Stimulated activated naive CD8-positive, alpha-beta T cell treated with anti-CD3 and anti-CD28 coated beads, Interleukin-15, Interleukin-2, amounts not matched to agents 100 ng/mL and 50 ng/mL, for 24 hours (primary cell): ENCODE results near the gene PLCB3.

Experiments used
- H3K27ac Mint-ChIP-seq: one replicate; pipeline ENCODE4 v1.8.0; 2021; ENCODE audit warnings: mild to moderate bottlenecking, mixed read lengths
- H3K27me3 Mint-ChIP-seq: one replicate; pipeline ENCODE4 v1.8.0; 2021; ENCODE audit warnings: mixed read lengths
- H3K36me3 Mint-ChIP-seq: one replicate; pipeline ENCODE4 v1.8.0; 2021; ENCODE audit warnings: low read depth, mixed read lengths
- H3K4me1 Mint-ChIP-seq: one replicate; pipeline ENCODE4 v1.8.0; 2021; ENCODE audit warnings: low read depth, mixed read lengths
- H3K4me3 Mint-ChIP-seq: one replicate; pipeline ENCODE4 v1.8.0; 2021; ENCODE audit warnings: mild to moderate bottlenecking, mixed read lengths
- H3K9me3 Mint-ChIP-seq: one replicate; pipeline ENCODE4 v1.8.0; 2021; ENCODE audit warnings: mixed read lengths

PLCB3 gene

DNA sequence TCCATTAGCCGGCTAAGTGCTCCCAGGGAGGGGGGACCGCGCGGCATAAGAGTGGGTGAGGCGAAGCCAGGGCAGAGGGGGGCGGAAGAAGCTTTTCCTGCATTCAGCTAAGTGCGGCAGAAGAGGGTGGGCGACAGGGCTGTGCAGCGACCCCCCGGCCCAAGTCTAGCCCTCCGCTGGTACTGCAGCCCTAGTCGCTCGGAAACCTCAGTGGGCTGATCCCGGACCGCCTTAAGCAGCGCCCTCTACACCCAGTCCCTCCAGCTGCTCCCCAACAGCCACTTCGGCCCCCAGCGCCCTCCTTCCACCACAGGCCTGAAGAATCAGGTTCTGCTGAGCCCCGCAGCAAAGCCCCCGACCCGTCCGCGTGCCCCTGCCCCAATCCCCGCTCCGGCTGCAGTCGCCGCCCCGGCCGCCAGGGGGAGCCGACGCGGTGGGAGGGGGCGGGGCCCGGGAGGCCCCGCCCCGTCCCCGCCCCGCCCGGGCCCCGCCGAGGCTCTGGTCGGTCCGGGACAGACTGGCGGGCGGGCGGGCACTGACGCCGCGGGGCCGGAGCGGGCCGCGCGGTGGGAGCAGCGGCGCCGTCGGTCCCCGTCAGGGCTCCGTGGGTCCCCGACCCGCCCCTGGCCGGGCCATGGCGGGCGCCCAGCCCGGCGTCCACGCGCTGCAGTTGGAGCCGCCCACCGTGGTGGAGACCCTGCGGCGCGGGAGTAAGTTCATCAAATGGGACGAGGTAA lies at the start of gene PLCB3:
Gene PLCB3, plus strand, starts transcription at position 515 of the 737 bp plus-strand sequence. Its CDS starts 120 bp downstream, at position 635.
- Mint-ChIP-seq H3K27ac (peak within 1 kb of the TSS; percentile 52), H3K36me3 (no peaks in the 10 kb centered on the region), H3K9me3 (no peaks in the 10 kb centered on the region), H3K27me3 (no peaks in the 10 kb centered on the region), H3K4me3 (peak within 1 kb of the TSS; percentile 85), H3K4me1 (peaks cover 17% of the 10 kb centered on the region)

DNA sequence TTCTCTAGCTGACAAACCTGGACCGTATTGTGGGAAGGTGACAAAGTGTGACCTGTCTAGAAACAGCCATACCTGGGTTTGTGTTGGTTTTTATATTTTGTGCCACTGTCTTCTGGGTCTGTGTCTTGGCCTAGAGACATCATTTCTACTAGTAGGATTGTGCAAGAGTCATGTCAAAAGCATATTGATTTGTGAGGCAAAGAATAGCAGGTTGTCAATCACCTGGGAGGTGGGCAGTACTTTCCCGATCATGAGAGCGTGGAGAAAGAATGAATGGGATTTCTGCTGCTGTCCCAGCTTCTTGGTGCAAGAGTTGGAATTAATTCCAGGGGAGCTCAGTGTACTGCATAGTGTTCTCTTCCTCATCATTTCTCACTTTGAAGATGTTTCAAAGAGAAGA lies 49.8 kb upstream of the PLCB3 start:
- H3K9me3 Mint-ChIP-seq: no peaks in the 10 kb centered on the region
- H3K36me3 Mint-ChIP-seq: peaks cover 82% of the 10 kb centered on the region
- no peak overlapping the region for H3K27ac Mint-ChIP-seq
- H3K4me1 Mint-ChIP-seq: peaks cover 40% of the 10 kb centered on the region
- H3K27me3 Mint-ChIP-seq: no peaks in the 10 kb centered on the region
- H3K4me3 Mint-ChIP-seq: no peak overlapping the region

DNA sequence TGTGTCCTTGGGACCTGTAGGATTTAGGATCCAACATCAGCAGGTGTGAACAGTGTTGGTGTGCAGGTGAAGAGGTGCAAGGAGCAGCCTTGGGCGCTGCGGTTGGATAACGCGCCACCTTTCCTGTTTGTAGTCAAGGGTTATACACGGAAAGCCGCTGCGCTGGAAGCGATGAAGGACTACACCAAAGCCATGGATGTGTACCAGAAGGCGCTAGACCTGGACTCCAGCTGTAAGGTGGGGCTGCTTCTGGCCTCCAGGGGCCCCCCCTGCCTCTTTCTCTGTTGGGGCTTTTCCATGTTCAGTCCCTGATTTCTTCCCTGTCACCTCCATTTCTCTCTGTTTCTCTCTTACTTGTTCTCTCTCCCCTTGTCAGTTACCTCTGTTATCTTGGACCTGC lies 48.3 kb upstream of the PLCB3 start:
- H3K36me3 Mint-ChIP-seq: peaks cover 82% of the 10 kb centered on the region
- no peak overlapping the region for H3K4me3 Mint-ChIP-seq
- no peak overlapping the region for H3K27ac Mint-ChIP-seq
- H3K27me3 Mint-ChIP-seq: no peaks in the 10 kb centered on the region
- no peaks in the 10 kb centered on the region for H3K9me3 Mint-ChIP-seq
- H3K4me1 Mint-ChIP-seq: peaks cover 36% of the 10 kb centered on the region

DNA sequence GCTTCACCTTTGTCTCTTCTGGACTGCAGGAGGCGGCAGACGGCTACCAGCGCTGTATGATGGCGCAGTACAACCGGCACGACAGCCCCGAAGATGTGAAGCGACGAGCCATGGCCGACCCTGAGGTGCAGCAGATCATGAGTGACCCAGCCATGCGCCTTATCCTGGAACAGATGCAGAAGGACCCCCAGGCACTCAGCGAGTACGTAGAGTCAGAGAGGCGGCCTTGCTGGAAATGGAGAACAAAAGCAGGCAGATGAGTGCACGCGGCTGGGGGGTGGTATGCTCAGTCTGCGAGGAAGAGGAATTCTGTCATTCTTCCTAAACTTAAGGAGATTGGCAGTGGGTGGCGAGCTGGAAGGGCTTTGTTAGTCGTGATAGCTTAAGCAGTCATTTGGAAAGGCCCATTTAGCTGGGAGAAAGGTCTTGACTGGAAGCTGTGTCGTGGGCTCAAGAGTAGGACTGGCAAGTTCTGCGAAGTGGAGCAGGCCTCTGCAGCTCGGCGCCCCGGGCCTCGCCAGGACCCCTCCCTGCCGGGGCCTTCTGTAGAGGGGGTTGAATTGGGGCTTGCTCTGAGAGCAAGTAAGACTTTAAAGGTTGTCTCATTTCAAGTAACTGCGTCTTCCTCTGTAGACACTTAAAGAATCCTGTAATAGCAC lies 47.8 kb upstream of the PLCB3 start:
- Mint-ChIP-seq H3K4me3 (no peak overlapping the region), H3K9me3 (no peaks in the 10 kb centered on the region), H3K27me3 (no peaks in the 10 kb centered on the region), H3K36me3 (peaks cover 82% of the 10 kb centered on the region), H3K4me1 (peaks cover 40% of the 10 kb centered on the region), H3K27ac (no peak overlapping the region)

DNA sequence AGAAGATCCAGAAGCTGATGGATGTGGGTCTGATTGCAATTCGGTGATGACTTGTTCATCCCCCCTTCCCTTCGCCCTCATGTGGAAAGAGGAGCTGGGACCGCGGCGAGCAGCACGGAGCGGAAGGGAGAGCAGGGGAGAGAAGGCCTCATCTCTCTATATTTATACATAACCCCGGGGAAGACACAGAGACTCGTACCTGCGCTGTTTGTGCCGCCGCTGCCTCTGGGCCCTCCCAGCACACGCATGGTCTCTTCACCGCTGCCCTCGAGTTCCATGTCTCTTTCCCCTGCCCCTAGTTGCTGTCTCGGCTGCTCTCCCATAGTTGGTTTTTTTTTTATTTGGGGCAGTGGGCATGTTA lies 47.3 kb upstream of the PLCB3 start:
- peaks cover 82% of the 10 kb centered on the region for H3K36me3 Mint-ChIP-seq
- H3K4me3 Mint-ChIP-seq: no peak overlapping the region
- peak overlapping the region; percentile 82 for H3K27ac Mint-ChIP-seq
- H3K4me1 Mint-ChIP-seq: peaks cover 45% of the 10 kb centered on the region
- H3K9me3 Mint-ChIP-seq: no peaks in the 10 kb centered on the region
- no peaks in the 10 kb centered on the region for H3K27me3 Mint-ChIP-seq

DNA sequence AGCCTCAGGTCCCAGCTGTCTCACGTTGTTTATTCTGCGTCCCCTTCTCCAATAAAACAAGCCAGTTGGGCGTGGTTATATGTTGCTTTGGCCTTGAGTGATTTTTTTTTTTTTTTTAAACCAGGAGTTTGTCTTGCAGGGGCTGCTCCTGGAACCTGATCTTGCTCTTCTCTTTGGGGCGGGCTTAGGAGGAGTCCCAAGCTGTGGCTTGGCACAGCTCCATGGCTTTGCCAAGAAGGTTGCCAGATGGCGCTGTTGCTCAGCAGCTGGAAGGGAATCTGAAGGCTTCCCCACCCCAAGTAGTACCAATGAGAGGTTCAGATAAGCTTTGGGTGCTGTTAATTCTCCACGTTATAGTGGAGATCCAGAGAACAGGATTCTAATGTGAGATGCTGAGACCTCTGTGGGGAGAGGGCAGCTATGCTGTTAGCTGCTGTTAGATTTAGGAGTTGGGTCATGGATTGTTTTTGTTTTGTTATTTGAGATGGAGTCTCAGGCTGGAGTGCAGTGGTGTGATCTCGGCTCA lies 46.8 kb upstream of the PLCB3 start:
- no peaks in the 10 kb centered on the region for H3K9me3 Mint-ChIP-seq
- peak overlapping the region; percentile 82 for H3K27ac Mint-ChIP-seq
- H3K4me3 Mint-ChIP-seq: peak overlapping the region; percentile 70
- H3K27me3 Mint-ChIP-seq: no peaks in the 10 kb centered on the region
- peaks cover 83% of the 10 kb centered on the region for H3K36me3 Mint-ChIP-seq
- peaks cover 50% of the 10 kb centered on the region for H3K4me1 Mint-ChIP-seq

DNA sequence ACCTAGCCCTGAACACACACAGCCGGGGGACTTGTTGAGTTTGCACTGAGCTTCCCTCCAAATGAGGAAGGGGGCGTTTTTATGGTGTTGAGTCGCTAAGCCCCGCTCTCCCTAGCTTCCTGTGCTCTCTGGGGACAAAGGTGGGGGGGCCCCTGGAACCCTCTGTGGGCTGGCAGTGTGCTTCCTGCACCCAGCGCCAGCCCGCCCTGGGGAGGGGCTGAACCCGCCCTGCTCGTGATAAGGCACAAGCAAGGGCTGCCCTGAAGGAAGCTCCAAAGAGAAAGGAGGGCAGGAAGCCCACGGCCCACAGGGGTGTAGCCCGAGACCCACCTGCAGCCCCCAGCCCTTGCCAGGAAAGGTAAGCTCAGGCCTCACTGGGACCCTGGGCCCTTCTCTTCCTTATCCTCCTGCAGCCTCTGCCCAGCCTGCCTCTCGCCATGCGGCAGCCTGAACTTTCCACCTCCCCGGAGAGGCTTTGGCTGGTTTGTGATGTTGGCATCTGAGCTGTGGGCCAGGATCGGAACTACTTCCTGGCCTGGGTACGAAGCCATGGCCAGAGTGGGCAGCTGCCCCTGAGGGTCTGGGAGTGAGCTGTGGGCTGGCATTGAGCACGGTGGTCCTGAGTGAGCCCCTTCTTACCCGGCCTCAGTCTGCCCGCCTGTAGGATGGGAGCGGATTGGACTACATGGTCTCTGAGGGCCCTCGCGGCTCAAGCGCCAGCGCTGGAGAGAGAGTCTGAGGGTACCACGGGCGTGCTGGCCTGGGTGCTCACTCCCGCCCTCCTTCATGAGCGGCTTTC lies 44.7 kb upstream of the PLCB3 start, which contains the start of gene FERMT3:
Gene FERMT3, plus strand, starts transcription at position 265 of the 799 bp plus-strand sequence. CDS start 644 bp downstream, outside the sequence.
- H3K36me3 Mint-ChIP-seq: peaks cover 70% of the 10 kb centered on the region
- no peaks in the 10 kb centered on the region for H3K9me3 Mint-ChIP-seq
- peak within 1 kb of the TSS; percentile 96 for H3K27ac Mint-ChIP-seq
- peak within 1 kb of the TSS; percentile 94 for H3K4me3 Mint-ChIP-seq
- H3K4me1 Mint-ChIP-seq: peaks cover 53% of the 10 kb centered on the region
- no peaks in the 10 kb centered on the region for H3K27me3 Mint-ChIP-seq

DNA sequence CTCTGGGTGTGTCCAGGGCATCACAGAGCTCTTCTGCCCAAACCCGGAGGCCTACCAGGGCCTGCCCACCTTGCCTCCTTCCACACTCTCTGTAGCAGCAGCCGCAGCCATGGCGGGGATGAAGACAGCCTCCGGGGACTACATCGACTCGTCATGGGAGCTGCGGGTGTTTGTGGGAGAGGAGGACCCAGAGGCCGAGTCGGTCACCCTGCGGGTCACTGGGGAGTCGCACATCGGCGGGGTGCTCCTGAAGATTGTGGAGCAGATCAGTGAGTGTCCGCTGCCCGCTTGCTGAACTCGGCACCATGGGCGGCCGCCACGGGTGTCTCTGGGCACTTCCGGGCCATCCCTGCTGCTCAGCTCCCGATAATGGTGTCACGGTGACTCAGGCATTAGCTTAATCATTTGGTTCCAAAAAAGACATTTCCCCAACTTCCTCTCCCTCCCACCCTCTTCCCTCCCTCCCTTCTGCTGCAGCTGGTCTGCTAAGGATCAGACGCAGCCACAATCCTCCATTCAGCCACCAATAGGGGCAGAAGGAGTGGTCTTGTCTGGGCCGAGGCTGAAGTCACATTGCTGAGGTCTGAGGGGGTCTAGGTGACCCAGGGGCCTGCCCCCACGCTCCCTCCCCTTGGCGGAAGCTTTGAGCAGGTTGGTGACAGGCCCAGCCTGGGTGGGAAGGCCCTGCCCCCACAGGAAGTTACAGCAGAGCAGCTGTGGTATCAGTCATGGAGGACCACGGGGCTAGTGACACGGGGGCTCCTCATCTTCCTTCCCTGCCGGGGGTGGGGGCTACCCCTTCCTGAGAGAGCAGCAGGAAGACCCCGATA lies 43.9 kb upstream of the PLCB3 start:
- peaks cover 57% of the 10 kb centered on the region for H3K4me1 Mint-ChIP-seq
- H3K27me3 Mint-ChIP-seq: no peaks in the 10 kb centered on the region
- H3K4me3 Mint-ChIP-seq: peak overlapping the region; percentile 94
- peaks cover 72% of the 10 kb centered on the region for H3K36me3 Mint-ChIP-seq
- H3K9me3 Mint-ChIP-seq: no peaks in the 10 kb centered on the region
- H3K27ac Mint-ChIP-seq: peak overlapping the region; percentile 96

DNA sequence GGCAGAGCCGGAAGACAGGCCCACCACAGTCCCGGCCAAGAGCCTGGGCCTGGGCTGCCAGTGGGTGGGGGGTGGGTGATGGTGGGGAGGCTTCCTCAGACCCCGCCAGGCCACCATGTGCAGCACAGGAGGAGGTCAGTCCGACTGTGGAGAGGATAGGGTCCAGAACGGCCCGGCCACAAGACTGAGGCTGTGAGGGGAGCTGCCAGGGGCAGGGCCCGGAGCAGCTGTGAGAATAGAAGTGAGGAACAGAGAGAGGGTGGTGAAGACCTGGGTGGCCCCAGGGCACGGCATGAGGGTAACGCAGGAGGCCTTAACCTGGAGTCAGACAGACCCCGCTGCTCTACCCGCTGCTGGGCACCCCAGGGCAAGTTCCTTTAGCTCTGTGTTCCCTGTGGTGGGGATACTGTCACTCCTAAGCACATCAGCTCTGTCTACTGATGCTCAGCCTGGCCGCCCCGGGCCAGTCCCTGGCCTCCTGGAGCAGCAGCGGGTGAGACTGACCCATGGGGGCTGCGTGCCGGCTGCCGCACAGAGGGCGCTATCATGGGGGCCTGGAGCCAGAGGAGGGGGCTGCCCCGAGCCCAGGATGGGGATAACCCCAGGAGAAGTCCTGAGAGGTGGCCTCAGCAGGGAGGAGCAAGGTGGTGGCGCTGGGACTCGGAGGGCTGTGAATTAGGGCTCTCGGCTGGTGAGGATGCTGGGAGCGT lies 43.1 kb upstream of the PLCB3 start:
- H3K36me3 Mint-ChIP-seq: peaks cover 72% of the 10 kb centered on the region
- no peaks in the 10 kb centered on the region for H3K9me3 Mint-ChIP-seq
- H3K27ac Mint-ChIP-seq: peak overlapping the region; percentile 96
- H3K4me3 Mint-ChIP-seq: peak overlapping the region; percentile 94
- H3K4me1 Mint-ChIP-seq: peaks cover 61% of the 10 kb centered on the region
- no peaks in the 10 kb centered on the region for H3K27me3 Mint-ChIP-seq

DNA sequence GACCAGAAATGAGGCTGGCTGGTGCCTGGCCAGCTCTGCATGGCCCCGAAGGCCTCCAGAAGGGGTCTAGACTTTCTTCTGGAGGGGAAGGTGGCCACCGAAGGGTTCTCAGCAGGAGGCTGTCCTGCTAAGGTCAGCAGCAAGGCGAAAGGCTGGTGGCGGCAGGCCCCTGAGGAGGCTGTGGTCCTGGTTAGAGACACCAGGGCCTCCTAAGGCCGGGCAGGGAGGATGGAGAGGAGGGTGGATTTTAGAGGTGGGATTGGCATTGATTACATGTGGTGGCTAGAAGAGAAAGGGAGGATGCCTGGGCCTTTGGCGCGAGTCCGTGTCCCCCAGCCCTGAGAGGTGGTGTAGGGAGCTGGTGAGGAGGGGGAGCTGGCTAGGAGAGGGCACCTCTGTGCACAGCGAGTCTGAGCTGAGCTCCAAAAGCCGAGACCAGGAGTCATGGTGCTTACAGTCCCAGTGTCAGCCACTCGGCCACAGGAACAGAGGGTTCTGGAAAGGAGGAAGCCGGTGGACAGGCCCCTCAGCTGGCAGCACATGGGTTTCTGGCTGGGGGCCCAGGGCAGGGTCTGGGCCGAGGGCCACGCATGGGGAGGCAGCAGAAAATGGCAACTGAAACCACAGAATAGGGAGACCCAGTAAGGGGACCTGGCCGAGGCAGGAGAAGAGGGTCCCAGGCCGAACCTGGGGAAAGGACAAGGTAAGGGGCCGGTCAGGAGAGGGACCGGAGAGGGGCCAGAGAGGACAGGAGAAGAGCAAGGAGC lies 42.4 kb upstream of the PLCB3 start:
- peak overlapping the region; percentile 96 for H3K27ac Mint-ChIP-seq
- peaks cover 60% of the 10 kb centered on the region for H3K4me1 Mint-ChIP-seq
- H3K27me3 Mint-ChIP-seq: no peaks in the 10 kb centered on the region
- H3K36me3 Mint-ChIP-seq: peaks cover 69% of the 10 kb centered on the region
- H3K9me3 Mint-ChIP-seq: no peaks in the 10 kb centered on the region
- peak overlapping the region; percentile 94 for H3K4me3 Mint-ChIP-seq

DNA sequence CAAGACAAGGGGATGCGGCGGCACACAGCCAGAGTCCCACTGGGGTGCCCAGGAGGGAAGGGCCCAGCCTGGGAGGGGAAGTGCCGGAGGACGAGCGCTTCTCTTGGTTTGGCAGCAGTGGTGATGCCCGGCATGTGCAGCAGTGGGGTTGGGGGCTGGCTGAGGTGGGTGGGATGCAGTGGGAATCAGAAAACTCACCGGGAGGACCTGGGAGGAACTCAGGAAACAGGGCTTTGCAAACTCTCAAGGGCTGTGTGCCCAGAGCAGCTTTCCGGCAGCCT lies 41.8 kb upstream of the PLCB3 start:
- no peaks in the 10 kb centered on the region for H3K27me3 Mint-ChIP-seq
- H3K36me3 Mint-ChIP-seq: peaks cover 69% of the 10 kb centered on the region
- no peaks in the 10 kb centered on the region for H3K9me3 Mint-ChIP-seq
- peak overlapping the region; percentile 94 for H3K4me3 Mint-ChIP-seq
- peaks cover 60% of the 10 kb centered on the region for H3K4me1 Mint-ChIP-seq
- no peak overlapping the region for H3K27ac Mint-ChIP-seq

DNA sequence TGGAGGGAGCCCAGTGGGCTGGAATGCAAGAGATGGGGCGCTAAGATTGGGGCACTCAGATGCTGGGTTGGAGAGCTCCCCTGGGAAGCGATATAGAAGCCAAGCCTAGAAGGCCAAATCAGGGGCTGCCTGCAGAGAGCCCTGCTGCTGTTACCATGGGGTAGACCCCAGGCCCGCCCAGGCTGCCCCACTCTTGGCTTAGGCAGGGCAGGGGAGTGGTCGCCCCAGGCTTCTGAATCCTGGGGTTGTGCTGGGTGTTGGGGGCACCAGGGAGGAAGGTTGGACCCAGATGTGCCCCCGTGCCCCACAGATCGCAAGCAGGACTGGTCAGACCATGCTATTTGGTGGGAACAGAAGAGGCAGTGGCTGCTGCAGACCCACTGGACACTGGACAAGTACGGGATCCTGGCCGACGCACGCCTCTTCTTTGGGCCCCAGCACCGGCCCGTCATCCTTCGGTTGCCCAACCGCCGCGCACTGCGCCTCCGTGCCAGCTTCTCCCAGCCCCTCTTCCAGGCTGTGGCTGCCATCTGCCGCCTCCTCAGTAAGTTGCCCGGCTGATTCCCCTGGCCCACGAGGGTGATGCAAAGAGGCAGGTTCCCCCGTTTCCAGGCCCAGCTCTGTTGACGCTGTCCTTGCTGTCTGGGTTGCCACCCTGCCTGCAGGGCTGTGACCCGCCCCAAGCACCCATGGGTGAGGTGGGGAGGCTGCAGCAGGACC lies 40.9 kb upstream of the PLCB3 start:
- Mint-ChIP-seq H3K27ac (peak overlapping the region; percentile 14), H3K4me1 (peaks cover 63% of the 10 kb centered on the region), H3K27me3 (no peaks in the 10 kb centered on the region), H3K9me3 (no peaks in the 10 kb centered on the region), H3K4me3 (no peak overlapping the region), H3K36me3 (peaks cover 72% of the 10 kb centered on the region)
